ENCODE measurements around the gene HEATR5B.
"Not testable (repeated sequence)": the region's sequence is repeated elsewhere in the genome, so short reads cannot be mapped to it uniquely, and the experiment has no call there.

Gene HEATR5B

DNA sequence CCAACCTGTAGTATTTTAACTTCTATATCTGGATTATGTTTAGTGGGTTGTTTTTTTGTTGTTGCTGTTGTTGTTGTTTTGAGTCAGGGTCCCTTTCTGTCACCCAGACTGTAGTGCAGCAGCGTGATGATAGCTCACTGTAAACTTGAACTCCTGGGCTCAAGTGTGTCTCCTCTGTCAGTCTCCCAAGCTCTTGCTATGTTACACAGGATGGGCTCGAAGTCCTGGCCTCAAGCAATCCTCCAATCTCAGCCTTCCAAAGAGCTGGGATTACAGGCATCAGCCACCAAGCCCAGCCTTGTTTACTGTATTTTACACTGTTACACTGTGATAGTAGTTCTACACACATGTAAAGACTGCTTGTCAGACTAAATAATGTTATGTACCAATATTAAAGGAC lies 108.1 kb downstream of the HEATR5B start:
- DNase-seq: no peak

DNA sequence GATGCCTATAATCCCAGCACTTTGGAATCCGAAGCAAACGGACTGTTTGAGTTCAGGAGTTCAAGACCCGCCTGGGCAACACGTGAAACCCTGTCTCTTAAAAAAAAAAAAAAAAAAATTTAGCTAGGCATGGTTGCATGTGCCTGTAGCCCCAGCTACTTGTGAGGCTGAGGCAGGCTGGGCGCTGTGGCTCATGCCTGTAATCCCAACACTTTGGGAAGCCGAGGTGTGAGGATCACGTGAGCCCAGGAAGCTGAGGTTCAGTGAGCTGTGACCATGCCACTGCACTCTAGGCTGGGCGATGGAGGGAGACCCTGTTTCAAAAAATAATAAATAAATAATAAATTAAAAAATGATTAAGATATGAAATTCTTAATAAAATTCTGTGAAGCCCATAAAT lies 108.9 kb downstream of the HEATR5B start:
- no peak for DNase-seq

DNA sequence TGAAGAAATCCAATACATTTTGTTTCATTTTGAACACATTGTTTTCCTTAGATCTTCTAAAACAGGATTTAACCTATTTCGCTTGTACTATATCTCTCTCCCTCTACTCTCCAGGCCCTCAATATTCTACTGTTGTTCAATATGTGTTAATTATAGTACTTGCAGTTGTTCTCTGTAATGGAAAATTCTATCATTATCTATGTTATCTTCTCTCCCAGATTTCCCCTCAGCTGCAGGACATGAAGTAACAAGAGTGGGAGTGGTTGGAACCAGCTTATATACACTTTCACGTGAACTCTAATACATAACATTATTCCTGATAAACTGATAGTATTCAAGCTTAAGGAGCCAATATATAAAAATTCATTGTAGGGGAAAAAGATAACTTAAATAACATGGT lies 110.9 kb downstream of the HEATR5B start:
- DNase-seq: no peak

DNA sequence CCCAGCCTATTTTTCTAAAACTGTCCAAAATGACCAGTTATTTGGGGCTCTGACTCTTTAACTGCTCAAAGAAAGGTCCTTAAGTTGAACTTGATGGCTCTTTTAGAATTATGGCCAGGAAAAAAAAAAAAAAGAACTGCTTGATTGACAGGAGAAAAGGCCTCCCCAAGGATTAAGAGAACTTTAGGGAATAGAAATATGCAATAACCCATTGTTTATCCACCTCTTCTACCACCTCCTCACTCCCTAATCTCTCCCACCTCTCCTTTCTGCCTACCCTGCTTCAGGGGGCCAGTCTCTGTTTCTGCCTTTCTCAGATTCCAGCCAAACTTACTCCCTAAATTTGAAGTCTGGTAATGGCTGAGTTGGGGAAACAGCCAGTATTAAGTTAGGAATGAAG lies 112.2 kb downstream of the HEATR5B start:
- DNase-seq: no peak

DNA sequence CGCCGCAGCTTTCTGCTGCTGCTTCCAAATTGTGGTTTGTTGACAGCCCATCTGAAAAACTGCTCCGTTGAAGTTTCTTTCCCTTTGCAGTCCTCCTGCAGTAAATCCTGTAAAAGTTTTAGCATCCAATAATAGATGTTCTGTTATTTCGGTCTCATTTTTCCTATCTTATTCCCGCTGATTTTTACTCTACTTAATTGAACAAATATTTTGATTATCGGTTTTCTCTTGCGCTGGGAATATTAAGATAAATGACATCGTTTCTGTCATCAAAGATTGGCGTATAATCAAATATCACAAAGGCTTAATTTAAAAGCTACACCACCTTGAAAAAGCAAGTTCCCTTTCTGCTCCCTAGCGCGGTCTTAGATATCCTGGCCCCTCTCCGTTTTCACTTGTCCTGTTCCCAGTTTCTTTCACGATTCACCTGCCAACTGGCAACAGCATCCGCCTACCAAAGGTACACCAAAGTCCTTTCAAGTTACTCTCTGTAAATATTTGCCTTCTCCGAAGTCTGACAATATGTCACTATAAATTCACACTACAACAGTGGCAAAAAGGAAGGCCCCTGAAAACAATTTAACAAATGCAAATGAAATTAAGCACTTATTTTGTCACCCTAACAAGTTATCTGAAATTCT lies 116.8 kb downstream of the HEATR5B start:
- DNase-seq: no peak

DNA sequence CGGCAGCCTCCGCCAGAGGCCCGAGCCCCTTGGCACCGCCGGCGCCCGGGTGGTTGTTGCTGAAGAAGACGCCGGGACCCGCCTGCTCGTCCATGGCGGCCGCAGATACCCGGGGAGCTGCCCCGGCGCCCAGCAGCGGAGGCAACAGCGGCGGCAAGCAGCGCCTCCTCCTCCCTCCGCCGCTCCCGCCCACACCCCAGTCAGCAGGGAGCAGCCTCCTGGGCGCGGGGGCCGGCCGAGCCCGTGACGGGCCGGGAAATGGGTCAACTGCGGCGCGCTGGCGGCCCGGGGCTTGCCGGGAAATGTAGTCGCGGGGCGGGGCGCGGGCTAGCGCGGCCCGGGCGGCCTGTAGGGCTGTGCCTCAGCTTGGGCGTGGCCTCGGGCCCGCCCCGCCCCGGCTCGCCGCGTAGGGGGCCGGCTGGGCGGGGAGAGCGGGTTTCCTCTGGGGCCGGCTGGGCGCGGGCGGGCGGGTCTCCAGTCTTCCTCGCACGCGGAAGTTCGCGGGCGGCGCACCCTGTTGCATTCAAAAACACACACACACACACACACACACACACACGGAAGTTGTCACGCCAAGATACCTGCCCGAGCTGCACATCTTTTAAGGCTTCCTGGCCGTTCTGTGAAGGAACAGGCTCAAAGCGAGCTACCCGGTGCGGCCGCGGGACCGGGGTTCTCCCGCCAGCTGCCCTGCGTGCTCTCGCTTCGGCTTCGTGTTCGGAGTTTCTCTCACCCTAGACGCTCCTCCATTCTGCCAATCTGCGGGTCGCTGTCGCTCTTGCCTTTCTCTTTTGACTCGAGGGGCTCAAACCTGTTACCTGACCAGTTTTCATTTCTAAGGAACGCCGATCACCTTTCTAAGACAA lies 117.6 kb downstream of the HEATR5B start, which contains the start of gene STRN:
Gene STRN (minus strand): TSS at position 167 of the 866 bp plus-strand sequence. CDS start 73 bp downstream, at position 94.
- DNase-seq: peak; percentile 98

DNA sequence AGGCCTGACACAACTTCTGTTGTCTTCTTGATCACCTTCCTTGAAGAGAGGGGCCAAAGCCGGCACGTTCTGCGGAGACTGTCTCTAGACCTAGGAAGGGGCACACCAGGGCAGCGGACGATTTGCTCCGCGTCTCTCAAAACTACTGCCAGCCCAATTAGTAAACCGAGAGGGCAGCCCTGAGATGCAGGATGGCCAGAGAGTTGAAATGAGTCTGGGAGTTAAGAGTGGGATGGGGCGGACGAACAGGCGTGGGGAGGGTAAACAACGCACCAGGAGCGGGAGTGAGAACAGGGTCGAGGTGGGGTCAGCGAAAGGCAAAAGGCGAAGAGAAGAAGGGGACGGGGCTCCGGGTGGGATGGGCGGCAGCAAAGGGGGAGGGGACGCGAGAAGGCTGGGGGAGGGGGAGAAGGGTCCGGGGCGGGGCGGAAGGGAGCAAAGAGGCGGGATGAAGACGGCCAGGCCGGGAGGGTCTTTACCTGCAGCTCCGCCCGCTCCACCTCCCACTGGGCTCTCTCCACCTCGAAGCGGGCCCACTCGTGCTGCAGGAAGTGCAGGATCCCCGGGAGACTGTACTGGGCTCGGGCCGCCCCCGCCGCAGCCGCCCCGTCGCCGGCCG lies 118.3 kb downstream of the HEATR5B start:
- DNase-seq: peak; percentile 60

DNA sequence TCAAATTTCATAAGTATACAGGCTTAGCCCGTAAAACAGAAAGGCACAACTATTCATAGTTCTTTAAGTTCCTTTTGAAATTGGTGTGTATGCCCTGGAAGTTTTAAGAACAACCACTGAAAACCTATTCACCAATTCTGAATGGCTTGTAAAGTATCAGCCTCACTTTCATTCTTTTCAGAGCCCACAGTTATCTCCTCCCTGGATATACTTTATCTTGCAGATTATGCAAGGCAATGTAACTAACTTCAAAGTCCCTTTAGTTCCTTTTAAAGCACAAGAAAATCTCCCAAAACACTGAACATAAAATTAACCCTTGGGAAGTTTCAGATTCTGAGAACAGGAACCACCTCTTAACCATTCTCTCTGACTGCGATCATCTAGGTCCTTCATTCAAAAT lies 119.0 kb downstream of the HEATR5B start:
- DNase-seq: no peak

DNA sequence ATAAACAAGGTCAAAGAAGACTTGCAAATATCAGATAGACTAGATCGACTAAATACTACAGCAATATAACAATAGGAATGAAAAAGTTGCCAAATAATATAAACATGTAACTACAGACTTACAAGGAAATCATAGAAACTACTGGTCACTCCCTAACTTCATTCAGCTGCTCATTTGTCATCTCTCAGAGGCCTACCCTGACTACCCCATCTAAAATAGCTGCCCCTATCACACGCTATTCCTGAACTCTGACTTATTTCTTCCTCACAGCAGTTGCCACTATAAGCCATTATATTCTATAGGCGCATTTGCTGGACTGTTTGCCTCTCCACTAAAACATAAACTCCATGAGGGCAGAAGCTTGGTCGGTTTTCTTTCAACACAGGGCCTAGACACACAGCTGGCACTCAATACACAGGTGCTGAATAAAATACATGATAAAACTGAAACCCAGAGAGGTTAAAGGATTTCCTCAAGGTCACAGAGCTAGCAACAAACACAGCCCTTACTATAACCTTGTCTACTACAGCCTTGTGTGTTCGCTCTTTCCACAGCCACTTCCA lies 119.6 kb downstream of the HEATR5B start:
- DNase-seq: no peak

DNA sequence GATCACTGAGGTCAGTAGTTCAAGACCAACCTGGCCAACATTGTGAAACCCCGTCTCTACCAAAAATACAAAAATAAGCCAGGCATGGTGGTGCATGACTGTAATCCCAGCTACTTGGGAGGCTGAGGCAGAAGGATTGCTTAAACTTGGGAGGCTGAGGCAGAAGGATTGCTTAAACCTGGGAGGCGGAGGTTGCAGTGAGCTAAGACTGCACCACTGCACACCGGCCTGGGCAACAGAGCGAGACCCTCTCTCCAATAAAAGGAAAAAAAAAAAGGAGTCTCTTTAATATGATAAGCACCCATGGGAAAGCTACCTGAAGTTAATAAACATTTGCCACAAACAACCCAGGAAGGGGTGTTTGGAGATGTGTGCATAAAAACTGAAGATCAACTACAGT lies 120.4 kb downstream of the HEATR5B start:
- DNase-seq: no peak

DNA sequence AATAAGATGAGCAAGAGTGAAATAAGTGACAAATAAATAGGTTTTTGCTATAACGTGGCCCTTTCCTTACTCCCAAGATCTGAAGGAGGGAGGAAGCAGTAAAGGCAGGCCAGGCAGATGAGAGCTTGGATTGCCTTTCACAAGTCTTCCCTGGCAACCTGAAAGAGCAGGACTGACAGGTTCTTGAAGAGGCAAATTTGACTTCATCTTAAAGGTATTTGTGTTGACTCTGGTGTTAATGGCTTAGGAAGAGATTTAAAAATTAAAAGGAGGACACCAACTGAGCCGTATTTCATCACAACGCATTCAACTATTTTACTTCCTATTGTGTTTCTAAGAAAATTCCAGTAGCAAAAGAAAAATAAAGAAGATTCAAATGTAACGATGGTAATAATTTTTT lies 121.1 kb downstream of the HEATR5B start:
- no peak for DNase-seq

DNA sequence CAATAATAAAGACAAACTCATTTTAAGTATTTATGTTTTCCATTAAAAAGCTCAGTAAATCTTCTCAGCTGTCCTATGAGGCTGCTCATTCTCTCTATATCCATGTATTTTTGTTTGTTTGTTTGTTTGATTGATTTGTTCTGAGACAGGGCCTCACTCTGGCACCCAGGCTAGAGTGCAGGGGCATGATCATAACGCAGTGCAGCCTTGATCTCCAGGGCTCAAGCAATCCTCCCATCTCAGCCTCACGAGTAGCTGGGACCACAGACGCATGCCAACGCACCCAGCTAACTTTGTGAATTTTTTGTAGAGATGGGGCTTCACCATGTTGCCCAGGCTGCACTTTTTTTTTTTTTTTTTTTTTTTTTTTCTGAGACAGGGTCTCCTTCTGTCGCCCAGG lies 123.4 kb downstream of the HEATR5B start:
- DNase-seq: no peak

DNA sequence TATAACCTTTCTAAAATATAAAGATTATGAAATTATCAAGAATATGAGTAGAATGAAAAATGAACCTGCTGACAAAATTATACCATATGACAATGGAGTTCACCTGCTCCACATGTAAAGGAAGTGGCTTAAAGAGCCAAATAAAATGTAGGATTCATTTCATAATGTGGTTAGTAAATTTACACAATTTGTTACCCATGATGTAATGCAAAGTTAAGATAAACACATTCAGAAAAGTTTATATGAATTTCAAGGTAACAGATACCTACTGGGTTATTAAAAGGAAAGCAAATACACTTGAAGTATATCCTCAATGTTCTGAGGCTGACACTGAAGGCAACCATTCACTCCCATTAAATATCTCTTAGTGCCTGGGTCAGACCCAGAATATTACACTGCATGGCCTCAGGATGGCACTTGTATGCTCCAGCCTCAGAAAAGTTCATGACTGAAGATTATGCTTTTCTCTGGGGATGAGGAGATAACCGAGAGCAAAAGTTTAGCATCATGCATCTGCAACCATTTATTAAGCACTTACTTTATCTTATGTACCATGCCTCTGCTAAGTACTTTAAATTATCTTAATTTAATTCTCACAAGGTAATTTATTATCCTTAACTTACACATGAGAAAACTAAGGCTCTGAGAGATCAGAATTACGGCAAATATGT lies 124.0 kb downstream of the HEATR5B start:
- no peak for DNase-seq

DNA sequence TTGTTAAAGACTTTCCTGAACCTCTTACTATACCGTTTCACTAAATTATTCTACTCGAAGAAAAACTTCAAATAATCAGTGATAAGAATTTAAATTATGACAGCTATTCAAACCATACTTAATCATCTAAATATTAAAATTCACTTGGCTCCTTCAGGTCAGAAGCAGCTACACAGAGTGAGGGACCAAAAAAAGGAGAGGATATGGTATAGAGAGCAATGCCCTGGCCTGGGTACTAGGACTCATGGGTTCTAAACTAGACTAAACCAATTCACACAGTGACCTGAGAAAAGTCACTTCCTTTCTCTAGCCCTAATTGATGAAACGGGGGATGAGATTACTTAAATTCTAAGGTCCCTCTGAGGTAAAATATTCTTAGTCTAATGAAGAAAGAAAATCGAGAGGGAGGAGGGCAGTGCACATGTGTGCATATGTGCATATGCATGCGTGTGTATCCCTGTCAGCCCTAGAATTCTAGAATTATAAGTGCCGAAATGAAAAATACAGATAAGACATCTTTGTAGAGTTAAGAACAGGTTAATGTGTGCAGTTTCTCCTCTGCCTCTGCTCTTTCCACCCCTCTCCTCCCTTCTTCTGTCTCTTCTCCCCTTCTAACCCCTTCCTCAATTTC lies 129.1 kb downstream of the HEATR5B start:
- DNase-seq: no peak

DNA sequence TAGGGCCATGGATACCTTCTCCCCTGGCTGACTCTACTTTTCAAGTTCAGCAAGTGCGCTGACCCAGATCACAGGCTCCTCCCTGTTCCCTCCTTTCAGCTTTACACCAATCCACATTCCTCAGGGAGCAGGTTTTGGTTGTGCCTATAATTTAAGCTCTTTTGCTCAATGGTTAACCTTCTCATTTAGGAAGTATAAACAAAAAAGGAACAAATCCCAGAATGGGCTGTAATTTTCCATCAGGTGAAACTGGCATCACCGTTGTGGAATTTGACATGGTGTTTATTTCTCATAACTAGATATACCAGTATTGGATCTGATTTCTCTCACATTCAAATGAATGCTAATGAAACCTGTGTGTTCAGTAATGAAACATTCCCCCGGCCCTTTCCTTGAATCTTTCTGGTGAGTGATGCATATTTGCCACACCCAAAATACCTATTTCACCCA lies 131.4 kb downstream of the HEATR5B start:
- no peak for DNase-seq

DNA sequence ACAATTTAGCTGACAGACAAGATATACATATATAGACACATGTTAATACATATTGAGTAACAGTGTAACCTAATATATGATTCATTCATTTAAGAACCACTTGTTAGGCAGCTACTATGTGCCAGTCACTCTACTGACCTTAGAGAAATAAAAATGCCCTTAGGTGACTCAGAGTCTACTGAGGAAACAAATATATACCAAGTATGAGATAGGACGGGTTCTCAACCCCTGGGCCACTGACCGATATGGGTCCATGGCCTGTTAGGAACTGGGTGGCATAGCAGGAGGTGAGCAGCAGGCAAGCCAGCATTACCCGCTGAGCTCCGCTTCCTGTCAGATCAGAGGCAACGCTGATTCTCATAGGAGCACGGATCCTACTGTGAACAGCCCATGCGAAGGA lies 132.6 kb downstream of the HEATR5B start:
- DNase-seq: no peak

DNA sequence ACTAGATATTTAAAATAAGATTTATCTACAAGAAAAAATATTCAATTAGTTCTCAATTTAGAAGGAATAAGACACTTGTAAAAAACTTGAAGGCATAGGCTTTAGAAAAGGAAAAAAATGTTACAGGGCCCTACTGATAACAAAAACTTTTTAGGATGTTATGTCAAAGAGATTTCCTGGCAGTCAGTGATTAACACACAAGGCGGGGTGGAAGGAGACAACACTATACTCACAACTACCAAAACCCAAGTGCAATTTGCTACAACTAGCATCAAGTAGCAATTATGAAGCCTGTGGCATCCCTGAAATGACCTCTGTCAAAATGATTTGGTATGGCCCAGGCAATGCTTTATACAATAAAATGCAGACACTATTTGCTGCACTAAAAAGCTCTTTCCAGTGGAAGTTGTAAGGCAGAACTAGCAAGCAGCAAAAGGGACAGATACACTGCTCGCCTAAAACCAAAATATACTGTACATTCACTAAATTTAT lies 133.1 kb downstream of the HEATR5B start:
- DNase-seq: no peak

DNA sequence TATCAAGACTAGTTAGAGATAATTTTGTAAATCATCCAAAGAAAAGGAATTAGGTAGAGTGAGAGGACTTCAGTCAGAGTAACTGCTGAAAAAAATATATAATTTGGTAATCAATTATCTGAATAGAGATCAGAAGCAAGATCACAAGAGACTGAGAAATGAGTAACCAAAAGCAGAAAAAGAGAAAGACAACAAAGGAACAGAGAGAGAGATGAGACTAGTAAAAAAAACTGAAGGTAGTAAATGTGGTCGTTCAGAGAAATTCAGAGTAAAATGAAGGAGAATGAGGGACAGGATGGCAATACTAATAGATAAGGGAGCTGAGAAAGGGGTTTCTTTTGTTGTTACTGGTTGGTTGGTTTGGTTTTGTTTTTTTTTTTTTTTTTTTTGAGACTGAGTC lies 134.3 kb downstream of the HEATR5B start:
- no peak for DNase-seq

DNA sequence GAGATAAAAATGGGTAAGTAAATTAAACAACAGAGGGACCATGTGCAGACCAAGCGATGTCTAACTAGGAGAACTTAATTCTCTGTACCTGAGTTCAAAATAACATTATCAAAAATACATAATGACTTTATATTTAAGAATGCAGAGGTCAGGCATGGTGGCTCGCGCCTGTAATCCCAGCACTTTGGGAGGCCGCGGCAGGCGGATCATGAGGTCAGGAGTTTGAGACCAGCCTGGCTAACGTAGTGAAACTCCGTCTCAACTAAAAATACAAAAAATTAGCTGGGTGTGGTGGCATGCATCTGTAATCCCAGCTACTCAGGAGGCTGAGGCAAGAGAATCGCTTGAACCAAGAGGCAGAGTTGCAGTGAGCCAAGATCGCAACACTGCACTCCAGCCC lies 138.9 kb downstream of the HEATR5B start:
- DNase-seq: not testable (repeated sequence)

DNA sequence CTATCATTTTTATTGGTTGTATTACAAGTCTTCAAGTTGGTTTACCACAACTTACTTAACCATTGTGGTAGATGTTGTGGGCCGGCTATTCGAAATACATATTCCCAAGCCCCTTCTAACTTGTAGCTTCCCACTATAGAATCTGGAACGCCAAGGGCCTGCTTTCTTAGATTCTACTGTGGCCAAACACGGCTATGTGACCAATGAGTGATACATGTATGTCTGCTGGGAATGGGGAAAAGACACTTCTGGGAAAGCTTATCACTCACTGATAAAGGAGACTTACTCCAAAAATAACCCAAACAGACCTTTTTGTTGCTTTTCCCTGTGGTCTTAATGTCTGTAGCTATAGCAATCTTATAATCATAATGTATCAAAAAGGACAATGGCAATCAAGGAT lies 142.3 kb downstream of the HEATR5B start:
- no peak for DNase-seq

DNA sequence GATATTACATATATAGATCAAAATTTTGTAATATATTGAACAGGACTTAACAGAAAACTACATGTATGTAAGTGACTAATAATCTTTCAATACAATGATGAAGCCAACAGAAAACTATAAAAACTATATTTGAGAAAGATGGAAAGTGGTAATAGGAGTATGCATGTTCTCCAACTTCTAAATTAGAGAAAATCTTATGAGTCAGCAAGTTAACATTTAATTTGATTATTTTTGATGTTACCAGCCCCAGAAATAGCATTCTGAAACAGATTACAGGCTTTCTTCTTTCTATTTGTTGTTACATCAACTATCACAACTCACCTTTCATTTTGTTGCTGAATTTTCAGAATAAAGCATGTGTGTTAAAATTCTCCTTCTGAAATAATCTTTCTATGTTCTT lies 147.6 kb downstream of the HEATR5B start:
- DNase-seq: not testable (repeated sequence)

DNA sequence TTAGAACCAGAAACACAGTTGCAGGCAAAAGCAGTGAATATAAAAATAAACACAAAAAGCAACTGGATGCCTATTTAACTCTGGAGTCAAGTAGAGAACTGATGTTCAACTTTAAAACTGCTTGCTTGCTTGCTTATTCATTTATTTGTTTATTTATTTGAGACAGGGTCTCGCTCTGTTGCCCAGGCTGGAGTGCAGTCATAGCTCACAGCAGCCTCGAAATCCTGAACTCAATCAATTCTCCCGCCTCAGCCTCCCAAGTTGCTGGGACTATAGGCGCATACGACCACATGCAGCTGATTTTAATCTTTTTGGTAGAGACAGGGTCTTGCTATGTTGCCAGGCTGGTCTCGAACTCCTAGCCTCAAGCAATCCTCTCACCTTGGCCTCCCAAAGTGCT lies 152.5 kb downstream of the HEATR5B start:
- DNase-seq: not testable (repeated sequence)

All from GDM1 (cell line).